GM19452 (cell line): Measurements from ENCODE around the gene FOXP1.

ENCODE experiments used
- ATAC-seq: cut with Tn5 transposase; IDR thresholded peaks from one replicate; pipeline ENCODE4 v1.9.1; 2021; ENCODE audit not compliant: unreplicated experiment

Gene FOXP1

DNA sequence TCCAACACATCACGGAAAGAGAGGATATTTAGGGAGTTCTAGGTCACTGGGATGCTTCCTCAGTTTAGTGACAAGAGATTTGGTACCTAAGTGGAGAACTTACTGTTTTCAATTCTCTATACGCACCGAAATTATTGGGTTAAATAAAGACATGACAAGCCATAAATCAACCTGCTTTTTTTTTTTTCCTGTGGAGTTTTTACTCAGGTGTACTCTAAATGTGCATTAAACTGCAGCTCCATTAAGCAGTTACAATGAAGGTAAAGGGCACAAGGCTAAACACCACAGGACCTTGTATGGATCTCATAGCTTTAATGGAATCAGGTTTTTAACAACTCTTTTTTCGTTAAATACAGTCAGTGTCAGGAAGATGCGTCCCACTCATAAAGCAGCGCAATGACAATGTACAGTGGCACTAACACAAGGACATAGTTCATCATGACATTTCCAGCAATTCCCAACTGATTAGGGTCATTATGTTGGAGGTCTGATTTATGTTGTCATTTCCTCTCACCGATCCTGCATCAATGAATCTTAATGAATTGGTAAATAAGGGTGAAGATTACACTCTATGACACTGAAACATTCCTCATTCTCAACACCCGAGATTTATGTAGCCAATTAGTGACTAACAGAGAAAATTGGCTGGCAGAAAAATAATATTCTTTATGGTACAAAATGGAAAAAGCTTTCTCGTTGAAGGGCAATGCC is 355.2 kb downstream of the FOXP1 start:
- no peak for ATAC-seq

GRCh38 chr3:71227270-71227661 is 356.3 kb downstream of the FOXP1 start:
- peak; percentile 8 for ATAC-seq

- ATAC-seq: peak; percentile 90
These were observed 356.8 kb downstream of the FOXP1 start for GRCh38 chr3:71226565-71227269.

DNA sequence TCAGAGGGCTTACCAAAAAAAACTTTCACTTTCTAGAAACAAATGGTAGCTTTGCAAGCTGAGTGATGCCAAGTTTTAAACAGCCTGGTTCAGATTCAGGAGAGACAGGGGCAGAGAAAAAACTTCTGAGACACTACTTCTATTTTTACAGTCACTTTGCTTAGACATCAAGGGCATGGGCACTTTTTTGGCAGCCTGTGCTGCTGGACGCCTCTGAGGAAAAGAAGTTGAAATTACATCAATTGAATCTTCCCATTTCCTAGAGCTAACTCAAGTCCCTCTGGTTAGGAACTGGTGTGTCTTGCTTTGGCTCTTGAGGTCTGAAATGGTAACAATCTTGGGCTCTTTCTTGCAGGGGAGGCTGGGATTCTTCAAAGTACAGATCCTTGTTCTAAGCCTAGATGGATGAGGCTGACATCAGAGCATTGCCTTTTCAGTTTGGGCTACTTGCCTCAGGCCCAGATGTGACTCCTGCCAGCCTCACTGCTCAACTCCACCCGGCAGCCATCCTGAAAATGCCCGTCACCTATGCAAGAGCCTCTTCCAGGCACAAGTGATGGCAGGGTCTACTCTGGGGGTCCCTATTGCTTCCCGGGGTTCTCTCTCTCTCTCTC is 357.5 kb downstream of the FOXP1 start:
- ATAC-seq: no peak

DNA sequence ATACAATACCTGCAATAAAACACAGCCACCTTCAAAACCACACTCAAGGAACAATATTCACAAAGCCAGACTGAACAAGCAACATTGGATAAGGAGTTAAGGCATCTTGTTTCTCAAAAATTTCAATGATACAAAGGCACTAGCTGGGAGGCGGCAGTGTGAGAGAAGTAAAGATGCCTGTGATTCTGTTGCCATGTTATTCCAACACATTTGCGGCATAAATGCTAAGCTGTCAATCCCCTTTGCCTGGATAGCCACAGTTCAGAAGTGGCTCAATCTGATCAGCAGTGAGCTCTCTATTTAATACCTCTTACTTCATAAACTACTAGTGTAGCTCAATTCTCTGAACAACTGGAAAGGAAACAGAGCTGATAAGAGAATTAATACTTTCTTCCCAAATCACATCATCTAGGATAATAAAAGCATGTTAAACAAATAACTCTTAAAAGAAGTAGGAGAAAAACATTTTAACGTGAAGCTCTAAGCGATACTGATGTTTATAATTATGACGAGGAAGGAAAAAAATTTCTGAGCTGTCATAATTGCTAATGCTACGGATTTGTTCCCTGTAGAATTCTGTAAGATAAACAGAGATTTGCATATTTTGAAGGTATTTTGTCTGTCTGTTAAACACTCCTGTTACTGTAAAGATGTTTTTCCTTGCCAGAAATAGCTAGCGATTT is 358.4 kb downstream of the FOXP1 start:
- ATAC-seq: no peak

- peak; percentile 95 for ATAC-seq
These were observed 363.5 kb downstream of the FOXP1 start for GRCh38 chr3:71219744-71220638.

DNA sequence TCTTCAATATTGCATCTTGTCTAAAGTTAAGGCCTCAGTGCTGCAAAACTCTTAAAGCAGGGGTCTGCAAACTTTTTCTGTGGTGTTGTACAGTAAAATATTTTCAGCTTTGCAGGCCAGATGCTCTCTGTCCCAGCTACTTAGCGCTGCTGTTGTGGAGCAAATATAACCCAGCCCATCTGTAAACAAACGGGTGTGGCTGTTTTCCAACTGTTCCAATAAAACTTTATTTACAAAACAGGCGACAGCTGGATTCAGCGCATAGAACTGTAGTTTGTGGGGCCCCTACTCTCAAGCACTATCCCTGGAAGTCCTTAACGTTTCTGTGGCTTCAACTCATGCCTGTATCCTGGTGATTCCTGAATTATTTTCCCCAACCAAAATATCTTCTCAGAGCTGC is 365.0 kb downstream of the FOXP1 start:
- no peak for ATAC-seq

DNA sequence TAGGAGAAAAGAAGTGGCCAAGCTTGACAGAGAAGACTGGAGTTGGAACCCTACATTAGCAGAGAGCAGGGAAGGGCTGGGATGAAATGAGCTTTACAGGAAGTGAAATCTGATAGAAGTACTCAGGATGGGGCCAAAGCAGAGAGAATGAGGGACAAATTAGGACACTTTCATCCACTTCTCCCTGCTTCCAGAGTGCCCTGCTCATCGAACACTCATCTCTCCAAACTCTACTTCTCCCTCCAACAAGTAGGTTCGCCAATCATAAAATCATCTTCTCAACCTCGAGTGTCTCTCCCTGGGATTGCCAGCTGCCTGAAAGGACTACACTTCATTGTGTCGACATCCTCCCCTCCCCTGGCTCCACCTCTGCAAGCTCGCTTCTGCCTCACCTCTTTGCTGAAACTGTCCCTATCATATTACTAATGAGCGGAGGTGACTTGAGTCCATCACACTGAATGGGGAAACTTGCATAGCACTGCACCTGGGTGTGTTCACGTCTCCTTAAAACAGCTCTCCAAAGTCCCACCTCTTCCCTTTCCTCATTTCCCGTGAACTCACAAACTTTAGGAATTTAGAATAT is 365.8 kb downstream of the FOXP1 start:
- ATAC-seq: no peak

DNA sequence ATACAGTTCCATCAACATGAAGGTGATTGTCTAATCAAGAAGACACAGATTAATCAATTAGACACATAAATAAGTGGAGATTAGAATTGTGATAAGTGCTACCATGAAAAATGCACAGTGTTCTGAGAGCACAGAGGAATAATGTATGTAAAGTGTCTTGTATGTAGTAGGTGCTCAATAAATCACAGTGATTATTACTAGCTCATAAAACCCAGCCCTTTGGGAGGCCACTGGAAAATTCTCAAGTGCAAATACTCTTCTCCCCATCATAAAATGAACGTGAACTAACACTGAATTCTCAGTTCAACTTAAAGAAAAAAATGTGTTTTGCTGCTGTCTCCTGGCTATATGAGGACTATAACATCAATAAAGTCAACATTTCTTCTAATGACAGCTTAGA is 368.2 kb downstream of the FOXP1 start:
- ATAC-seq: no peak

DNA sequence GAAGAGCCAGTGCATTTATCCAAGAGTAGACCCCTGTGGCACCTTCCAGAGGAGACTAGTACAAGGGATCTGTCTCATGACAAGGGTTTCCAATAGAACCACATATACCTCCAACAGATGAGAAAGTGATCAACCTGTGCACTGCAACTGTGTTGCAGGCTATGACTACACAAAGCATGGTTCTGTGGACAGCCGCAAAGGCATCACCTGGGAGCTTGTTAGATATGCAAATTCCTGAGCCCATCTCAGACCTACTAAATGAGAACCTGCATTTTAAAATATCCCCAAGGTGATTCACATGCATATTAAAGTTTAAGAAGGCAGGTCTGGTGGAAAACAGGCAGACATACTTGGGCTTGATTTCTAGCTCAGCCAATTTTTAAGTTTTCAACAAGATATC is 368.7 kb downstream of the FOXP1 start:
- no peak for ATAC-seq

DNA sequence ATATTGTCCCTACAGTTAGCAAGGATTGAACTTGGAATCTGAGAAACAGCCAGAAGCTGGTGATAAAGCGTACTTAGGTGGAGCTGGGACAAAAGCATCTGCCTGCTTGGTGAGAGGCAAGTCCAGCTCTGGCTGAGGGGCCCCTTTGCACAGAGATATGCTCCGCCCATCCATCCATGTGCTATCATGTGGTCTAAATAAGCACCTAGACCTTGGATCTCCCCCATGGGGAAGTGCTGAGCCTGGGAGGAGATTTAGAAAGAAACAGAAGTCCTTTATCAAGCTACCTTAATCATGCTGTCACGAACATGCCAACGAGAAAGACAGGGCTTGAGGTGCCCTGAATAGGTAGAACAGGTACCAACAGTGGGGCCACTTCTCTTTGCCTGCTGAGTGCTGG is 369.5 kb downstream of the FOXP1 start:
- ATAC-seq: no peak

- ATAC-seq: no peak
These were observed 372.4 kb downstream of the FOXP1 start for GRCh38 chr3:71211083-71211482.

DNA sequence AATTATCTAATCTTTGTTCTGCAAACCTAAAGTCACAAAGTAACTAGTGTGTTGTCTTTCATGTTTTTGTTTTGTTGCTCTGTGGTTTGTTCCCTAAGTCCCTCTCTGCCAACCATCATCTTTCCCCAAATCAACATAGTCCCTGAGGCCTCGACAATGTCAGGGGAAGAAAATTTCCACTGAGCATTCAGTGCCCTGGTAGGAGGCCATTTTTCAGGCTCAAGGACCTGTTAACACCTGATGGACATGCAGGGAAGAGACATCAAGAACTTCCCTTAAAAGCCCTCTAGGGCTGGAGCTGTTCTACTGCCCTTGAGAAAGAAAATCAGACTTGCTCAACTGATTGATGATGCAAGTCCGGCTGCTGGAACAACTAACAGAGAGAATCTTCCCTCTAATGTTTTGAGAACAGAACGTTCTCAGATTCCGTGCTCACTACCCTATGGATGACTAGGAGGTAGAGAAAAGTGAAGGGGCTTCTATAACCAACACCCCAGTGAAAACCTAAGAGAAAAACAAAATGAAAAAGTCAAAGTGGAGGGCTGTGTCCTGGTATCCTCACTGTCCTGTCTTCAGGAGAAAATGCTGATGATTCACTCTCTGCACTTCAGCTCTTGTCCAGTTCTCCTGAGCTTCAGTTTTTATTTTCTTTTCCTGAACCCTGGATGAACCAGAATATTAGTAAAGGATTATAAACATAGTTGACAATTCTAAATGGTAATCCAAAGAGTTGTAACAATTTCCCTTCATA is 373.1 kb downstream of the FOXP1 start:
- no peak for ATAC-seq

DNA sequence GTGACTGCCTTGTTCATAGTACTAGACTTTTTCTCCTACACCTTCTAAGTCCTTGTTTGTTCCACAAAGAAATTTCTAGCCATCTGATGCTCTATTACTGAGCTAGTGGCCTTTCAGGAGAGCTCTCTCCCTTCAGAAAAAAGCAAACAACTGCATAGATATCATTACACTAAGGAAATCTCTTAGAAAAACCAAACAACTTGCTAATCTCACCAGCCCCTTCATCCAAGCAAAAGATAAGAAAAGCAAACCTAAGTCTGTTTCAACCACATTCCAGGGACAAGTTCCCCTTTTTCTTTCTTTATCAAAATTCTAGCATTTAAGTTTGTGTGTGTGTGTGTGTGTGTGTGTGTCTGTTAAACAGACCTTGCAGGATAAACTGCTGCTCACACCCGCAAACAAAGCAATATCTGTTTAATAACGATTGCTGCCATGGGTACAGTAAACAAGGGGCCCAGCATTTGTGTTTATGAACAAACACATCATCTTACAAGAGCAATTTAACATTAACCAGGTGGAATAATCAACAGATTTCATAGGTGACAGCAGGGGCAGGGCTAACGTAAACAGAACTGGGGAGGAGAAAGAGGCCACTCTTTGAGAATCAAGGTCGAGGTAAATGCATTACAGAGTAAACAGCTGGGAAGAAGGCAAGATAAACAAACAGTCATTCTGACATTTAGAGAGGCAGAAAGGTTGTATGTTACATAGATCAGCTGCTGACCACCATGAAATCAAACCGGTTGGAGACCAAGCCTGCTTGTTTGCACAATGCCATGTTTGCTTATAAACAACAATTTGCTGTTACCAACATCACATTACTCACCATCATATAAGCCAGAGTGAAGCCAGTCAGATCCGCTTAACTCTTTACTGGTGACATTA is 375.1 kb downstream of the FOXP1 start:
- ATAC-seq: no peak

DNA sequence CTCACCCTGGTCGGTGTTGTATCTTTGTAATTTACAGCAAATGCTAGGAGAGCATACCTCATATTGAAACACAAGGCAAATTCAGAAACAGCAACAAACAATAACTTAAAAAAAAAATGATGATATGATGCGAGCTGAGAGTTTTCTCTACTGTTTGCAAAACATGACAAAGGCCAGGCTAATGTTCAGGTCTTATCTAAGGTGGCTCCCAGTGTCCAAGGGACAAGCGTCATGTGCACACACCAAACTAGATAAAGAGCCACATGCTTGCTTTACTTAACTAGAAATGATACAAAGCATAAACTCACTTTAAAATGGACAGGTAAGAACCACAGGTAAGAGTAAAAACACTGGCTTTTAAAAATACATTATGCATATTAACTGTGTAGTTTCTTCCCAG is 375.9 kb downstream of the FOXP1 start:
- no peak for ATAC-seq

- no peak for ATAC-seq
These were observed 377.0 kb downstream of the FOXP1 start for GRCh38 chr3:71206305-71207165.

DNA sequence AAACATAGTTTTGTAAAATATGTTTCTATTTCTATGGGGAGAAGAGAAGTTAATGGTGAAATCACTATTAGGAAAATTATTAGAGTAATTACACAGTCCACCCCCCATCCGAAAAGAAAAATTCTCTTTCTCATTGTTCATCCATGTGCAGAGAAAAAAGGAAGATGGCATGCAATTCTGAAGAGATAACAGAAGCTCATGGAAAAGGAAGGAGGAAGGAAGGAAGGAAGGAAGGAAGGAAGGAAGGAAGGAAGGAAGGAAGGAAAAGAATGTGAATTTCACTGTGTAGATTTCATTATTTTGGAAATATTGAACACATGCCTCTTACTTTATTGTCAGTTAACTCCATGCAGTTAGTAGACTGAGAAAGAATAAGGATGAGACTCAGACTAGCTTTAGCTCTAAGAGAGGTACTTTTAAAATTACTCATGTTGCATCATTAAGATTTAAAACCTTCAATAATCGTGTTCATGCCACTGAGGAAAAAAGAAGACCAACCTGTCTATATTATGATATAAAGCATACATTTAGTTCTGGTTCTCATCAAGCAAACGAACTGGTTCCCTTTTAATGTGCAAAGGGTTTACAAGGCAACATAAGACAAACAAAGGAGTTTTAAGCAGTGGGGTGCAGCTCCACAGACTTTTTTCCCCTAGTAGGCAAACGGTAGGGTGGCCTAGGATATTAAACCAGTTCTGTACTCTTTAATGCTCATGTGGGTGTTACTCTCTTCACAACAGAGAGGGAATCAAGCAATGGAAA is 379.6 kb downstream of the FOXP1 start:
- no peak for ATAC-seq
